Uterus (tissue), 2 donors: ENCODE measurements around the gene STAT4.

Experiments
- POLR2A ChIP-seq, 2 donors: fragments of 450-650 bp; IDR thresholded peaks; one replicate each; pipeline ENCODE4 v1.6.1; 2016; ENCODE audit warnings: antibody characterized with exemption in 2 of 2, mild to moderate bottlenecking in 1 of 2, moderate library complexity in 1 of 2
- TF ChIP-seq, protein P1 (sequence below), 4 experiments: fragments of 200-600 bp in 2 of 4; fragments of 450-650 bp in 2 of 4; sonication (generic) in 2 of 4; IDR thresholded peaks; one replicate each; pipeline ENCODE4 v1.5.1; 2016 to 2019; ENCODE audit warnings: antibody characterized with exemption in 4 of 4, mild to moderate bottlenecking in 2 of 4, moderate library complexity in 1 of 4

DNA sequence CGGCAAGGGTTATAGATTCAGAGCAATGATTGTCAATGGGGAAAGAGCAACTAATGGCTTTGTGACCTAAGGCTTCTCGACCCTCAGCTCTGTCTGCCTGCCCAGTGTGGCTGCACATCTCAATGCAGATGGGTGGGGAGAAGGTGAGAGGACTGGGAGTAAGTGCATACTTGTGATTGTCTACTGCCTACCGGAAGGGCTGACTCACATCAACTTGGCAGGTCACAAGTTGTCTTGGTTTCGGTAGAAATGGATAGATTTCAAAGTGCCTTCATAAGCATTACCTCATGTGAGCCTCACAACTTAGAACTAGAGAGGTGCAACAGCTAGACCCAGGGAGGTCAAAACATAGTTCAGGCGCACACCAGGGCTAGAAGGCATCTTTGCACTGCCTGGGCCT lies 166.2 kb downstream of the STAT4 start:
- TF ChIP-seq, protein P1, sequence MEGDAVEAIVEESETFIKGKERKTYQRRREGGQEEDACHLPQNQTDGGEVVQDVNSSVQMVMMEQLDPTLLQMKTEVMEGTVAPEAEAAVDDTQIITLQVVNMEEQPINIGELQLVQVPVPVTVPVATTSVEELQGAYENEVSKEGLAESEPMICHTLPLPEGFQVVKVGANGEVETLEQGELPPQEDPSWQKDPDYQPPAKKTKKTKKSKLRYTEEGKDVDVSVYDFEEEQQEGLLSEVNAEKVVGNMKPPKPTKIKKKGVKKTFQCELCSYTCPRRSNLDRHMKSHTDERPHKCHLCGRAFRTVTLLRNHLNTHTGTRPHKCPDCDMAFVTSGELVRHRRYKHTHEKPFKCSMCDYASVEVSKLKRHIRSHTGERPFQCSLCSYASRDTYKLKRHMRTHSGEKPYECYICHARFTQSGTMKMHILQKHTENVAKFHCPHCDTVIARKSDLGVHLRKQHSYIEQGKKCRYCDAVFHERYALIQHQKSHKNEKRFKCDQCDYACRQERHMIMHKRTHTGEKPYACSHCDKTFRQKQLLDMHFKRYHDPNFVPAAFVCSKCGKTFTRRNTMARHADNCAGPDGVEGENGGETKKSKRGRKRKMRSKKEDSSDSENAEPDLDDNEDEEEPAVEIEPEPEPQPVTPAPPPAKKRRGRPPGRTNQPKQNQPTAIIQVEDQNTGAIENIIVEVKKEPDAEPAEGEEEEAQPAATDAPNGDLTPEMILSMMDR (IDR thresholded peaks at IDR 0.05), result no peak
- TF ChIP-seq POLR2A (IDR thresholded peaks at IDR 0.05), result no peak
